SK-N-SH treated with all-trans-retinoic acid at 6 μM for 48 hours (cell line): ENCODE data around the gene CTTNBP2.

Experiments used
- ATAC-seq: fragments of 200-7000 bp; cut with Tn5 transposase; 3 replicates; pipeline ENCODE4 v1.9.1; 2020; ENCODE audit warnings: mild to moderate bottlenecking, moderate library complexity
- ARNTL ChIP-seq: fragments of 450-650 bp; formaldehyde crosslinking; IDR thresholded peaks from 2 replicates; pipeline ENCODE4 v1.5.0; 2020; ENCODE audit warnings: low read depth, mild to moderate bottlenecking, moderate library complexity, borderline replicate concordance
- BACH2 ChIP-seq: fragments of 250-450 bp; sonication (Bioruptor Pico); IDR thresholded peaks from 2 replicates; pipeline ENCODE4 v1.9.0; 2021; ENCODE audit warnings: mild to moderate bottlenecking, borderline replicate concordance
- CSDC2 ChIP-seq: fragments of 250-450 bp; sonication (Bioruptor Pico); IDR thresholded peaks from 2 replicates; pipeline ENCODE4 v1.5.0; 2020; ENCODE audit warnings: mild to moderate bottlenecking, moderate library complexity
- ESRRG ChIP-seq: fragments of 250-450 bp; sonication (Bioruptor Pico); IDR thresholded peaks from 2 replicates; pipeline ENCODE4 v1.6.1; 2021; ENCODE audit warnings: mild to moderate bottlenecking
- GLIS3 ChIP-seq: fragments of 250-450 bp; sonication (Bioruptor Pico); IDR thresholded peaks from 2 replicates; pipeline ENCODE4 v1.5.0; 2020; ENCODE audit warnings: mild to moderate bottlenecking, moderate library complexity
- ISL1 ChIP-seq: fragments of 250-450 bp; sonication (Bioruptor Pico); IDR thresholded peaks from 2 replicates; pipeline ENCODE4 v2.1.2; 2022; ENCODE audit warnings: mild to moderate bottlenecking, moderate library complexity
- OSR1 ChIP-seq: fragments of 250-450 bp; sonication (Bioruptor Pico); IDR thresholded peaks from 2 replicates; pipeline ENCODE4 v1.8.0; 2022; ENCODE audit warnings: moderate library complexity, mild to moderate bottlenecking, inconsistent platforms
- PPARA ChIP-seq: fragments of 250-450 bp; sonication (Bioruptor Pico); IDR thresholded peaks from 2 replicates; pipeline ENCODE4 v1.5.0; 2020; ENCODE audit warnings: mild to moderate bottlenecking, borderline replicate concordance
- RARB ChIP-seq: fragments of 250-450 bp; sonication (Bioruptor Pico); IDR thresholded peaks from 2 replicates; pipeline ENCODE4 v1.8.0; 2021; ENCODE audit warnings: mild to moderate bottlenecking, moderate library complexity
- SNAI2 ChIP-seq: fragments of 250-450 bp; sonication (Bioruptor Pico); IDR thresholded peaks from 2 replicates; pipeline ENCODE4 v1.5.0; 2020; ENCODE audit warnings: mild to moderate bottlenecking, moderate library complexity
- TCF4 ChIP-seq: fragments of 250-450 bp; sonication (Bioruptor Pico); IDR thresholded peaks from 2 replicates; pipeline ENCODE4 v1.8.0; 2021; ENCODE audit warnings: mild to moderate bottlenecking, moderate library complexity, borderline replicate concordance
- TOX ChIP-seq: fragments of 250-450 bp; sonication (Bioruptor Pico); IDR thresholded peaks from 2 replicates; pipeline ENCODE4 v1.8.0; 2021; ENCODE audit warnings: mild to moderate bottlenecking, moderate library complexity, borderline replicate concordance
- ZC3H10 ChIP-seq: fragments of 250-450 bp; sonication (Bioruptor Pico); IDR thresholded peaks from 2 replicates; pipeline ENCODE4 v1.5.1; 2021; ENCODE audit warnings: mild to moderate bottlenecking, moderate library complexity
- ZFP30 ChIP-seq: fragments of 450-650 bp; formaldehyde crosslinking; IDR thresholded peaks from 2 replicates; pipeline ENCODE4 v1.5.0; 2022; ENCODE audit warnings: mild to moderate bottlenecking, moderate library complexity
- ZNF565 ChIP-seq: fragments of 450-650 bp; formaldehyde crosslinking; conservative IDR thresholded peaks from 2 replicates; pipeline ENCODE4 v1.5.0; 2020; ENCODE audit warnings: low read depth, mild to moderate bottlenecking, moderate library complexity
- ZNF70 ChIP-seq: fragments of 450-650 bp; formaldehyde crosslinking; IDR thresholded peaks from 2 replicates; pipeline ENCODE4 v1.5.0; 2020; ENCODE audit warnings: mild to moderate bottlenecking, moderate library complexity
- ZNF8 ChIP-seq: fragments of 450-650 bp; formaldehyde crosslinking; IDR thresholded peaks from 2 replicates; pipeline ENCODE4 v1.5.0; 2020; ENCODE audit warnings: mild to moderate bottlenecking, moderate library complexity
- TF ChIP-seq, protein P1 (sequence below): fragments of 250-450 bp; sonication (Bioruptor Pico); IDR thresholded peaks from 2 replicates; pipeline ENCODE4 v1.5.0; 2020; ENCODE audit warnings: mild to moderate bottlenecking, moderate library complexity
- TF ChIP-seq, protein P2 (sequence below): fragments of 250-450 bp; sonication (Bioruptor Pico); IDR thresholded peaks from 2 replicates; pipeline ENCODE4 v1.5.1; 2021; ENCODE audit warnings: mild to moderate bottlenecking, moderate library complexity
- TF ChIP-seq, protein P3 (sequence below): fragments of 250-450 bp; sonication (Bioruptor Pico); IDR thresholded peaks from 2 replicates; pipeline ENCODE4 v1.8.0; 2020; ENCODE audit warnings: mild to moderate bottlenecking, moderate library complexity, borderline replicate concordance
- TF ChIP-seq, protein P4 (sequence below): fragments of 250-450 bp; sonication (Bioruptor Pico); IDR thresholded peaks from 2 replicates; pipeline ENCODE4 v1.5.1; 2020; ENCODE audit warnings: low read depth, mild to moderate bottlenecking, moderate library complexity

The CTTNBP2 gene

DNA sequence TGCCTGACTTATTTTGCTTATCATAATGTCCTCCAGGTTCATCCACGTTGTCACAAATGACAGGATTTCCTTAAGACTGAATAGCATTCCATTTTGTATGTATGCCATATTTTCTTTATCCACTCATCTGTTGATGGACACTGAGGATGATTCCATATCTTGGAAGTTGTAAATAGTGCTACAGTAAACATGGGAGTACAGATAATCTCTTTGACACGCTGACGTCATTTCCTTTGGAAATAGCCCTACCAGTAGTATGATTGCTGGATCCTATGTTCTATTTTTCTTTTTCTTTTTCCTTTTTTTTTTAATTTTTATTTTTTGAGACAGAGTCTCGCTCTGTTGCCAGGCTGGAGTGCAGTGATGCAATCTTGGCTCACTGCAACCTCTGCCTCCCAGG lies 167.6 kb downstream of the CTTNBP2 start:
- ATAC-seq: no peak
- no peak for TF ChIP-seq GLIS3
- TF ChIP-seq PPARA (CRISPR knock-in tag): no peak
- TF ChIP-seq ZNF70: no peak
- TF ChIP-seq RARB (CRISPR knock-in tag): no peak
- no peak for TF ChIP-seq CSDC2
- no peak for TF ChIP-seq ESRRG (CRISPR knock-in tag)
- no peak for TF ChIP-seq OSR1
- TF ChIP-seq SNAI2 (CRISPR knock-in tag): no peak
- TF ChIP-seq, protein P1, sequence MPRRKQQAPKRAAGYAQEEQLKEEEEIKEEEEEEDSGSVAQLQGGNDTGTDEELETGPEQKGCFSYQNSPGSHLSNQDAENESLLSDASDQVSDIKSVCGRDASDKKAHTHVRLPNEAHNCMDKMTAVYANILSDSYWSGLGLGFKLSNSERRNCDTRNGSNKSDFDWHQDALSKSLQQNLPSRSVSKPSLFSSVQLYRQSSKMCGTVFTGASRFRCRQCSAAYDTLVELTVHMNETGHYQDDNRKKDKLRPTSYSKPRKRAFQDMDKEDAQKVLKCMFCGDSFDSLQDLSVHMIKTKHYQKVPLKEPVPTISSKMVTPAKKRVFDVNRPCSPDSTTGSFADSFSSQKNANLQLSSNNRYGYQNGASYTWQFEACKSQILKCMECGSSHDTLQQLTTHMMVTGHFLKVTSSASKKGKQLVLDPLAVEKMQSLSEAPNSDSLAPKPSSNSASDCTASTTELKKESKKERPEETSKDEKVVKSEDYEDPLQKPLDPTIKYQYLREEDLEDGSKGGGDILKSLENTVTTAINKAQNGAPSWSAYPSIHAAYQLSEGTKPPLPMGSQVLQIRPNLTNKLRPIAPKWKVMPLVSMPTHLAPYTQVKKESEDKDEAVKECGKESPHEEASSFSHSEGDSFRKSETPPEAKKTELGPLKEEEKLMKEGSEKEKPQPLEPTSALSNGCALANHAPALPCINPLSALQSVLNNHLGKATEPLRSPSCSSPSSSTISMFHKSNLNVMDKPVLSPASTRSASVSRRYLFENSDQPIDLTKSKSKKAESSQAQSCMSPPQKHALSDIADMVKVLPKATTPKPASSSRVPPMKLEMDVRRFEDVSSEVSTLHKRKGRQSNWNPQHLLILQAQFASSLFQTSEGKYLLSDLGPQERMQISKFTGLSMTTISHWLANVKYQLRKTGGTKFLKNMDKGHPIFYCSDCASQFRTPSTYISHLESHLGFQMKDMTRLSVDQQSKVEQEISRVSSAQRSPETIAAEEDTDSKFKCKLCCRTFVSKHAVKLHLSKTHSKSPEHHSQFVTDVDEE (CRISPR knock-in tag): no peak
- no peak for TF ChIP-seq TOX (CRISPR knock-in tag)
- TF ChIP-seq BACH2 (CRISPR knock-in tag): no peak
- TF ChIP-seq, protein P2, sequence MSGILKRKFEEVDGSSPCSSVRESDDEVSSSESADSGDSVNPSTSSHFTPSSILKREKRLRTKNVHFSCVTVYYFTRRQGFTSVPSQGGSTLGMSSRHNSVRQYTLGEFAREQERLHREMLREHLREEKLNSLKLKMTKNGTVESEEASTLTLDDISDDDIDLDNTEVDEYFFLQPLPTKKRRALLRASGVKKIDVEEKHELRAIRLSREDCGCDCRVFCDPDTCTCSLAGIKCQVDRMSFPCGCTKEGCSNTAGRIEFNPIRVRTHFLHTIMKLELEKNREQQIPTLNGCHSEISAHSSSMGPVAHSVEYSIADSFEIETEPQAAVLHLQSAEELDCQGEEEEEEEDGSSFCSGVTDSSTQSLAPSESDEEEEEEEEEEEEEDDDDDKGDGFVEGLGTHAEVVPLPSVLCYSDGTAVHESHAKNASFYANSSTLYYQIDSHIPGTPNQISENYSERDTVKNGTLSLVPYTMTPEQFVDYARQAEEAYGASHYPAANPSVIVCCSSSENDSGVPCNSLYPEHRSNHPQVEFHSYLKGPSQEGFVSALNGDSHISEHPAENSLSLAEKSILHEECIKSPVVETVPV: no peak
- no peak for TF ChIP-seq ARNTL
- TF ChIP-seq ZNF565 (CRISPR knock-in tag): no peak

DNA sequence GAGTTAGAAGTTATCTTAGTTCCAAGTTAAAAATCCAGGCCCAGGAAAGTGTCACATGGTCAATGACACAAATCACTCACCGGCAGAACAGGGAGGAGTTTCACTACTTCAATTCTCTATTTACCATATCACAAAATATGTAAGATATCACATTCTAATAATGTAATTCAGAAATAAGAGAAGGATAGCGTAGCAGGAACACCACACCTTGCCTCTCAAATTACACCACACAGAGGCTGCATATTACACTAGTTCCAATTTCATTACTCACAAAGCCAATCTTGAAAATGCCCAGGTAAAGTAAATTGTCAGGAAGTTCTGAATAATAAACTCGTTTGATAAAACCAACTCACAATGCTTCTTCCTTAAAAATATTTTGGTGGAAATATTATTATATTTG lies 169.2 kb downstream of the CTTNBP2 start:
- ATAC-seq: no peak
- TF ChIP-seq PPARA (CRISPR knock-in tag) (no peak), ZC3H10 (CRISPR knock-in tag) (no peak), BACH2 (CRISPR knock-in tag) (no peak), ZFP30 (no peak), OSR1 (no peak), ARNTL (no peak), TOX (CRISPR knock-in tag) (no peak)
- TF ChIP-seq, protein P3, sequence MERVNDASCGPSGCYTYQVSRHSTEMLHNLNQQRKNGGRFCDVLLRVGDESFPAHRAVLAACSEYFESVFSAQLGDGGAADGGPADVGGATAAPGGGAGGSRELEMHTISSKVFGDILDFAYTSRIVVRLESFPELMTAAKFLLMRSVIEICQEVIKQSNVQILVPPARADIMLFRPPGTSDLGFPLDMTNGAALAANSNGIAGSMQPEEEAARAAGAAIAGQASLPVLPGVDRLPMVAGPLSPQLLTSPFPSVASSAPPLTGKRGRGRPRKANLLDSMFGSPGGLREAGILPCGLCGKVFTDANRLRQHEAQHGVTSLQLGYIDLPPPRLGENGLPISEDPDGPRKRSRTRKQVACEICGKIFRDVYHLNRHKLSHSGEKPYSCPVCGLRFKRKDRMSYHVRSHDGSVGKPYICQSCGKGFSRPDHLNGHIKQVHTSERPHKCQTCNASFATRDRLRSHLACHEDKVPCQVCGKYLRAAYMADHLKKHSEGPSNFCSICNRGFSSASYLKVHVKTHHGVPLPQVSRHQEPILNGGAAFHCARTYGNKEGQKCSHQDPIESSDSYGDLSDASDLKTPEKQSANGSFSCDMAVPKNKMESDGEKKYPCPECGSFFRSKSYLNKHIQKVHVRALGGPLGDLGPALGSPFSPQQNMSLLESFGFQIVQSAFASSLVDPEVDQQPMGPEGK (CRISPR knock-in tag): no peak
- TF ChIP-seq, protein P4, sequence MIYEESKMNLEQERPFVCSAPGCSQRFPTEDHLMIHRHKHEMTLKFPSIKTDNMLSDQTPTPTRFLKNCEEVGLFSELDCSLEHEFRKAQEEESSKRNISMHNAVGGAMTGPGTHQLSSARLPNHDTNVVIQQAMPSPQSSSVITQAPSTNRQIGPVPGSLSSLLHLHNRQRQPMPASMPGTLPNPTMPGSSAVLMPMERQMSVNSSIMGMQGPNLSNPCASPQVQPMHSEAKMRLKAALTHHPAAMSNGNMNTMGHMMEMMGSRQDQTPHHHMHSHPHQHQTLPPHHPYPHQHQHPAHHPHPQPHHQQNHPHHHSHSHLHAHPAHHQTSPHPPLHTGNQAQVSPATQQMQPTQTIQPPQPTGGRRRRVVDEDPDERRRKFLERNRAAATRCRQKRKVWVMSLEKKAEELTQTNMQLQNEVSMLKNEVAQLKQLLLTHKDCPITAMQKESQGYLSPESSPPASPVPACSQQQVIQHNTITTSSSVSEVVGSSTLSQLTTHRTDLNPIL (CRISPR knock-in tag): no peak
- TF ChIP-seq, protein P2: no peak
- TF ChIP-seq, all 23 proteins: peak for 0

DNA sequence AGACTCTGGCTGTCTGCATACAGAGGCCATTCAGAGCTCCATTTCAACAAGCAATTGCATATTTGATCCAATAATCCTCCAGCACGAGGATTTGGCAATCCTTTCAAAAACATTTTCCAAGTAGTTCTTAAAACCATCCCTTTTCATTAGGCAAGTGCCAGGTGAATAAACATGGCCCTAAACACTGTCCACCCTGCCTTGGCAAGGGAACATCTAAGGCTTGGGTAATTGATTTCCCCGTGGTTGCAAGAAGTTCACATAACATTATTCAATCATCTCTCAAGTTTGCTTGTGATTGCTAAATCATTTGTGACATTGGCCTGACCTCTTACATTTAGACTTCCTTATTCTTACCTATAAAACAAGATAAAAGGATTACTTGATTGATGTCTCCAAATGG lies 175.2 kb downstream of the CTTNBP2 start:
- ATAC-seq: no peak
- TF ChIP-seq ZFP30 (no peak), ZNF70 (no peak), SNAI2 (CRISPR knock-in tag) (no peak), BACH2 (CRISPR knock-in tag) (no peak), ARNTL (no peak), TCF4 (no peak), ZNF565 (CRISPR knock-in tag) (no peak), TOX (CRISPR knock-in tag) (no peak), OSR1 (no peak), GLIS3 (no peak), ISL1 (CRISPR knock-in tag) (no peak), ZNF8 (CRISPR knock-in tag) (no peak)
- TF ChIP-seq, protein P1 (CRISPR knock-in tag): no peak
- TF ChIP-seq, protein P2: no peak
- TF ChIP-seq, protein P4 (CRISPR knock-in tag): no peak
- TF ChIP-seq, all 23 proteins: peak for 0
